HG03097 (cell line): ENCODE measurements around the gene SHF.
A peak's percentile ranks its signal among the peaks of the same experiment; 100 is the strongest.

Source experiments
- ATAC-seq: cut with Tn5 transposase; IDR thresholded peaks from one replicate; pipeline ENCODE4 v1.9.1; 2021; ENCODE audit not compliant: unreplicated experiment, low FRiP score

Gene SHF

DNA sequence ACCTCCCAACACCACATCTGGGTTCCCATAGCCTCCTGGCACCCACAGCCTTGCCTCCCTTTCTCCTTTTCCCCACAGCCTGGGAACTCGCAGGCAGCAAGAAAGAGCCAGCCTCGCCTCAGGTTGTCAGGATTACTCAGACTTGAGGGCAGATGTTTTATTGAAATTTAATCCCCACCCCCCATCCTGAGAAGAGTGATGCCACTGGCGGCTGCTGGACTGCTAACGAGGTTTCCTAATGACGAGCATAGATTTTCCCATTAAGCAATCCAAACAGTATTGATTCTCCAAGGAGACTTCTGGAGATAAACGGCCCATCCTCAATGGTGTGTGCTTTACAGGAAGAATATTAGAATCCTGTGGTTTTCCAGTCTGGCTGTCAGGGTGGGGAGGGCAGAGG is 13.7 kb downstream of the SHF start:
- ATAC-seq: no peak

DNA sequence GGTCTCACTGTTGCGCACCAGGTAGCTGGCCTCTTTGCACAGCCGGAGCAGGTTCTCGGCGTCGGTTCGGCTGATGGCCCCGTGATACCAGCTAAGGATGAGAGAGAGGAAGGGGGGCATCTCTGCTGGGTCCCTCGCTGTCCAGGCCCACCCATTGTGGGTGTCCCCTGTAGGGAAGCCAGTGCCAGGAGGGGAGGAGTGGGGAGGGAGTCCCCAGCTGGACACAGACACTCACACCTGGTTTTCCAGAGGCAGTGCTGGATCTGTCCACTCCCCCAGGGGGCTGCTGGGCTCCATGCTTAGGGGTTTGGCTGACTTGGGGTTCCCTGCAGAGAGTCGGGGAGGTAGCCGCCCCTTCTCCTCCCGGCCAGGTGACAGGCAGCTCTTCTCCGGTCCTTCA is 15.9 kb downstream of the SHF start:
- ATAC-seq: no peak

DNA sequence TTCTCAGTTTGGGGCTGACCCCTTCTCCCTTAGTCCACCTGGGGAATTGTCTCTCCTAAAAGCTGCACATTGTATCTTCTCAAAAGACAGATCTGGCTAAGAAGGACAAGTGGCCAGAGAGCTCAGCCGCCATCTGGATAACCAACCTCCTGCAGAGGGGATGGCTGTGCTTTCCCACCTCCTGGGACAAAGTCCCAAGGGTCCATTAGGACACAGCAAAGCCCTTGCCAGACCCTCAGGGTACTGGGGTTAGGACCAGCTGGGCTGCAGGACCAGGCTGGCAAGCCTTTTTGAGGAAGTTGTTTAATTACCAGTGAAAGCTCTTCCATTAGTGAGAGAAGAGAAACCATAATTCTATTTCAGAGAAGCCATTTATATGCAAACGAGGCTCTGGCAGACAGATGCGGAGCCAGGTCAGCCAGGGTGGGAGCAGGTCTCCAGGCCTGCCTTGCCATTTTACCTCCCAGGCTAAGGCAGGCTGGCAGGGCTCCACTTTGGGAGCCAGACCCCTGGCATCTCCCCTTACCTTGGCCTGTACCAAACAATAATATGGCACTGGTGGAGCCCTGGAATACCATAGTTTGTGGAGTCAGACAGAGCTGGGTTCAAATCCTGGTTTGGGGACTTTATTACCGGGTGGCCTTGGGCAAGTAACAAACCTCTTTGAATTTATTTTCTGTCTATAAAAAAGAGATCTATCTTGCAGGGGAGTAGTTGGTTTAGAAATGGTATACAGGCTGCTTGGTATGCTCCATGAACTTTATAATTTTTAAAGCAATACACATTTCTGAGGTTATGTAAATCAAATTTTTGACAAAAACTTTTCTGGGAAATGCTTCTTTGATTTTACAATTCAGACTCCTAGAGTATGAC is 17.9 kb downstream of the SHF start:
- ATAC-seq: no peak

DNA sequence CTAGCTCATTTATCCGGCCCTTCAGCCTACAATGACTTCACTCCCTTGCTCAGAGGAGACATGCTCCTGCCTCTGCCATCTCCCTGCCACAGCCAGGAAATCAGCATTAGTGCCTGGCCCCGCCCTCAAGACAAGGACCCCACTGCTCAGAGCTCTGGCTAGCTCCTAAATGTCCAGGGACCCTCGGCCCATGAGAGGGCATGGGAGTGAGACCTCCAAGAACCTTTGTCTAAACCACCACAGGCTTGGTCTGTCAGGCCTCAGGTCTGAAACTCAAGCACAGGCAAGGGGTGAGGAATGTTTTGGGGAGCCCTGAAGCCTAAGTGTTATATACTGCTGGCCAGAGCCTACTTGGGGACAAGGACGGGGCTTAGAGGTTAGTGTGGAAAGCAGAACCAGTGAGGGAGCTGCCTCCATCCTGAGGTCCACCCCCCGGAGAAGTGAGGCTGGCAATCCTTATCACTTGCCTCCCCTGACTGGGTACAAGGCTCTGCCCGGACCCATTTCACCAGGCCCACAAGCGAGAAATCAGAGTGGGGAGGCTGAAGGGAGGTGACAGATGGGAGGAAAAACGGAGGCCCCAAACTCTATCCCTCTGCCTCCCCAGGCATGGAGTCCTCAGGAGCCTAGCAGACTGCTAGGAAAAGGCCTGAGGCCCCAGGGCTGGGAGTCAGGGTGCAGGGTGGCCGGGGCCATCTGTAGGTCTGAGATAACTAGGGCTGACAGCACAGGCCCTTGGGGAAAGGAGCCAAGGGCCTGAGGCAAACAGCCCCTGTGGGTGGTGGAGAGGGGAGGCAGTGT is 18.8 kb downstream of the SHF start:
- ATAC-seq: no peak

DNA sequence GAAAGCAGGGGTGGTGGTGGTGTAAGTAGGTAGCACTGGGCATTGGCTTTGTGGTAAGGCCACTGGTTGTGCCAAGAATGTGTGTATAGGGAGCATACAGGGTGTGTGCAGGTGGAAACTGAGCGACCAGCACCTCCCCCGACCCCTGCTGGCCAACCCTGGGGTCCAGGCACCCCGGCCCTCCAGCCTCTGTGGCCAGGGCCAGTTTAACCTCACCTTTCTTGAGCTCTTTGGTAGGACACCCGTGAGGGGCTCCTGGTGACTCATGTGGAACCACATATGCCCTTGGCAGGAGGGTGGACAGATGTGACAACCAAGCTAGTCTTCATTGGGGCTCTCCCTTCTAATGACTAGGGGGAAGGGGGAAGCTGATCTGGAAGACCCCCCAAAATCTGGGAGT is 19.5 kb downstream of the SHF start:
- no peak for ATAC-seq

DNA sequence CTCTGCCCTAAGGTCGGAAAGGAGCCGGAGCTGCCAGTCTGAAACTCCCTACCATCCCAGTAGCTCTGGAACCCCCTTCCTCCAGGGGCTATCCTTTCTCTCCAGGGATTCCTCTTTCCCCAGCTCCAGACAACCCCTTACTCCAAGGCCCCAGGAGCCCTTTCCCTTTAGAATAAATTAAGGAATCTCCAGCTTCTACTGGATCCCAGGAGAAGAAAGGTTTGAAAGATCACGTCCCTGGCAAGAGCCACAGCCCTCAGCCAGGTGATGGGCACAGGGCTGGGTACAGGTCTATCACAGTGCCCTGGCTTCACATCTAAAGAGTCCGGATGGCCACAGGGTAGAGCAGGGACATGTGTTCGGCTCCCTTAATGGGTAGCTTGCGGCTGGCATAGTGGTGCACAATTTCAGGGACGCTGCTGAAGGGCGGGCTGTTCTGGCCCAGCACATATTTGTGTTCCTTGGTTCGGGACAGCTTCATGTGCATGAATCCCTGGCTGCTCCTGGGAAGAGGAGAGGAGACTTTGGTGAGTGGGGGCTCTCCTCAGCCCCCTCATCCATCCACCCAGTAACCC is 20.0 kb downstream of the SHF start:
- ATAC-seq: no peak

DNA sequence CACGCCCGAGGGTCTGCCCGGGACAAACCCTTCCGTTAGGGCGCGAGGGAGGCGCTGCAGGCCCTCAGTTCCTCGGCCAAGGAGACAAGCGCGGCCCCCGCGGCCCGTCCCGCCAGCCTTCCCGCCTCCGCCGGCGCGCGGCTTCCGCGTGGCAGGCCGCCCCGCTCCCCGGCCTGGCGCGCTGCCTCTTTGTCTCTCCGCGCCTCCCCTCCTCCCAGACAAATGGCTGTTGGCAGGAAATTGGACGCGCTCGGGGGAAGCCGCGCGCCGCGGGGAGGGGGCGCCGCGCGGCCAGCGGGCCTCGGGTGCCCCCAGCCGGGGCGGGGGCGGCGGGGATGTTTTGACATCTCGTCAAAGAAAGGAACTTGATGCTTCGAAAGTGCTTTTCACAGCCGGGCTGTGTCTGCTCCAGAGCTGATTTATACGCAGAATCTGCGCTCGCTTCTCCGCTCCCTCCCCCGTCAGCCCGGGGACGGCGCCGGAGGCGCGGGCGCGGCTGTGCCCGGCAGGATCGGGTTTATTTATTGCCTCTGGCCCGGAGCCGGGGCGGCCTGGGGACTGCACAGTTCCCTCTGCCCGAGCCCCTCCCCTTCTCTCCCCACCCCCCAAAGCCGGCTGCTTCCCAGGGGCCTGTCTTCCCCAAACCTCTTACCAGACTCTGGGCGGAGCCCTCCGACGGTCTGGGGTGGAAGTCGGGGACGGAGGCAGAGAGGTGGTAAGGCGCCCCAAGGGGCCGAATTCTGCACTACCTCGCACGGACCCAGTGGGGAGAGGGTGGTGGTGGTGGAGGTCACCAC is 20.7 kb downstream of the SHF start:
- ATAC-seq: peak; percentile 95

DNA sequence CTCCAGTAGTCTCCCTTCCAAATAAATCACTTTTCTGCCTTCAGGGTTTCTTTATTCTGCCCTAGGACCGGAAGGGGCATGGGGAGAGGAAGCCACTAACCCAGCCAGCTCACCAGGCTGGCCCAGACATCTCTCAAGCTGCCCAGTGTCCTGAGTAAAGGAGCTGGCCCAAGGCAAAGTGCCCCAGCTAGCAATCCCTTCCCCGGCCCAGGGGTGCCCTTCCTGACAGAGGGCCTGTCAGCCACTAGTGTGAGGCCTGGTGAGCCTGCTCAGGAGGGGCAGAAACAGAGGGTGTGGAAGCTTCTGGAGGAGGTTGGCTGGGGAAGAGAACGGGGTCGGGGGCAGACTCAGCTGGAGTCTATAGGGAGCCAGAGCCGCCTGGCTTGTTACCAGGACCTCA is 22.2 kb downstream of the SHF start:
- no peak for ATAC-seq

DNA sequence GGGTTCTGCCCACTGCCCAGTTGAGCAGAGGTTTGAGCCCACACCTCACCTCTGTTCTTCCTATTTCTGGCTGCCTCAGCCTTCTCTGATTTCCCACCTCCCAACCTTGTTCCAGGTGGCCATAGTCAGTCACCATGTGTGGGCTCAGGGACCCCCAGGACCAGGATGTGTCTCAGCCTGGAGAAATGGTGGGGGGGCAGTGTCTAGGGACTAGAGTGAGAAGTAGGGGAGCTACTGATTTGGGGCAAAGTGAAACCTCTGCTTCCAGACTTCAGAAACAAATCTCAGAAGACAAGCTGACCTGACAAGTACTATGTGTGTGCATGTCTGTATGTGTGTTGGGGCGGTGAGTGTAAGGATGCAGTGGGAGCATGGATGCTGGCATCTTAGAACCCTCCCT is 22.9 kb downstream of the SHF start:
- ATAC-seq: no peak

DNA sequence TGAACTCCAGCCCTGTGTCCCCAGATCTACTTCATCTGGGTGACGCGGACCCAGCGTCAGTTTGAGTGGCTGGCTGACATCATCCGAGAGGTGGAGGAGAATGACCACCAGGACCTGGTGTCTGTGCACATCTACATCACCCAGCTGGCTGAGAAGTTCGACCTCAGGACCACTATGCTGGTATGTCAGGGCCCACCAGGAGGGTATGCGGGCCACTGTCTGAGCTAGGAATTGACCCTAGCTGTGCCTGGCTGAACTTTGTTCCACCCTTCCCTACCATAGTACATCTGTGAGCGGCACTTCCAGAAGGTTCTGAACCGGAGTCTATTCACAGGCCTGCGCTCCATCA is 24.3 kb downstream of the SHF start:
- no peak for ATAC-seq

DNA sequence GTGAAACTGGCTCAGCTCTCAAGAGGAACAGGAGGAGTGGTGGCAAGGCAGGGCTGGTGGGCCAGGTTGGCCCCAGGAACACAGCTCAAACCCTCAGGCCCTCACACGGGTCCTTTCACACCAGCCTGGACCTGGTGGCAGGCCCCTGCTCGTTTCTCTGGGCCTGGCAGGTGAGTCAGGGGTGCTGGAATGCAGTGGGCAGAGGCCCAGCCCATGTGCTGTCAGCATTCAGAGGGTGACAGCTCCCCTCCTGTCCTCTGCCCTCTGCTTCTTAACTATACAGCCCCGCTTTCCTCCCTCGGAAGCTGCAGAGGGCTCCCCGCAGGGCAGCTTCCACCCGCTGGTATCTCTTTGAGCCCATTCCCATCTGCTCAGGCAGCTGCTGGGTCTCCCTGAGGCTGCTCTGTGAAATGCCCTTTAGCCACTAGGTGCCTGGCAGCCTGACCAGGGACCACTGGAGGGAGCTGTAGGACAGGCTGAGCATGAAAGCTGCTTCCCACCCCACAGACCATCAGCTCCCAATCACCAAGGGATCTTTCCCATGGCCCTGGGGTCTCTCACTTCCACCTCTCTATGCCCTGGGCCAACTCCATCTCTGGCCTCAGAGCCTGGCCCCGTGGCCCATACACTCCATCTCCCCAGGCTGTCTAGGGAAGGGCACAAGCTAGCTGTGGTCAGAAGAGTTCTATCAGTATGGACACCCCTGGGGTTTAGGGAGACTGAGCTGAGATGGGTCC is 24.8 kb downstream of the SHF start:
- no peak for ATAC-seq

DNA sequence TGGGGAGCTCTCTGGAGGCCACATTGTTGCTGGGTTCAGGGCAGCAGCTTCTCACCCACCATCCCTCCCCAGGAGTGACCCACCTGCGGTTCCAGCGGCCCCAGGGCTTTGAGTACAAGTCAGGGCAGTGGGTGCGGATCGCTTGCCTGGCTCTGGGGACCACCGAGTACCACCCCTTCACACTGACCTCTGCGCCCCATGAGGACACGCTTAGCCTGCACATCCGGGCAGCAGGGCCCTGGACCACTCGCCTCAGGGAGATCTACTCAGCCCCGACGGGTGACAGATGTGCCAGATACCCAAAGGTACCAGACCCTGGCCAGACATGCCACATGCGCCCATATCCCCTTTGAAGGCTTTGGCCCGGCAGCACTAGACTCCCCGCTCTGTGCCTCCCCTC is 26.1 kb downstream of the SHF start:
- no peak for ATAC-seq

DNA sequence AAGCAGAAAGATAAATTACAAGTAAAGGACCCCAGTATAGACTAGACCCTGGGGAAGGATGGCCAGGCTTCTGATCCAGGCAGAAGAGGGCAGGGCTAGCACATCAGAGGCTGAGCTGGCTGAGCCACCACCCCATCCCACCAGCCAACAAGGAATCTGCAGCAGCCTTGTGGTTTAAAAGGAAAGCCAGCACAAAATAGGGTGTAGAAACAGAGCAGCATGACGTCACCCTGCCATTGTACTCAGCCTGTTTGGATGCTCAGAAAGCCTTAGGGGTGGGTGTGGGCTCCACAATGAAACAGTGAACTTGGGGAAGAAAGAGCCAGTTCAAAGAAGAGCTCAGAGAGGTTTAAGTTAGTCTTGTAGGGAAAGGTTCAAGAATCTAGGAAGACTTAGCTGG is 29.8 kb downstream of the SHF start:
- no peak for ATAC-seq

DNA sequence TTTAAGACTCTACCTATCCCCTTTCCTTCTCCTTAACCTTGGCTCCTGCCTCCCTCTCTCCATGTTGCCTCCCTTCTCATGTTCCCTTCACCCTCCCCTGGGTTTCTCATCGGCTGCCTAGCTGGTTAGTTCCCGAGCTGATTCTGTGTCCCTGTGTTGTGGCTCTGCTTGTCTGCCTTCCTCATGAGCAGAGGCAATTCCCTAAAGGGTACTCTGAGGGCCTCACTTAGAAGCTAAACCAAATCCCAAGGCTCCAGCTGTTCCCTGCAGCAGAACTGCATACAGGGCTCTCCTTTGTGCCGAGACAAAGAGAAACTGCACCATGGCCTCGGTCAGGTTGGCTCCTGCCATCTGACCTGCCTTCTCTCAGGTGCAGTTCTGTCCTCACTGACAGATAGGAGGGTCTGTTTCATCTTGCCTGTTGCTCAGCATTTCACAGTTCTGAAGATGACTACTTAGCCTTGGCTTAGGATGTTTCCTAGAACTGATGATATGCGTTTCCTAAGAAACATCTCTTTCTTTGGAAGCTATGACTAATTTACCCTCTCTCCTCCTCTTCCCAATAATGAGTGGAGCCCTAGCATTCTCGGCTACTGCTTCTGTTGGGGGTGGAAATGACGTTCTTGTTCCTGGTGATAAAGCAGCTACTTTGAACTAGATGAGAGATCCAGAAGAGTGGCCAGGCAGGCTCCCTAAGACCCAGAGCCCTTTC is 30.9 kb downstream of the SHF start:
- ATAC-seq: no peak

DNA sequence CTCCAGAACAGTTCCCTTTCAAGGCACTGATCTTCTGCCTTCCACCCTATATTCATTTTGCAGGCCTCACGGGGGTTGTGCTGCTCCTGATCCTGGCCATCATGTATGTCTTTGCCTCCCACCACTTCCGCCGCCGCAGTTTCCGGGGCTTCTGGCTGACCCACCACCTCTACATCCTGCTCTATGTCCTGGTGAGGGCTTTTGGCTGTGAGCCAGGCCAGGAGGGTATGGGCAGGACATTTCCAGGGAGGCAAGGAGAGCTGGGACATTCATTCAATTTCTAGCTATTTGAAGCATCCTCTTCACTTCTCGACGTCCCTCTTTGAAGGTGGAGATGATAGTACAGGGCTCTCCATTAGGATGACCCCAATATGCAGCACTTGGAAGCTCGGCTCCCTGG is 32.0 kb downstream of the SHF start:
- ATAC-seq: no peak

DNA sequence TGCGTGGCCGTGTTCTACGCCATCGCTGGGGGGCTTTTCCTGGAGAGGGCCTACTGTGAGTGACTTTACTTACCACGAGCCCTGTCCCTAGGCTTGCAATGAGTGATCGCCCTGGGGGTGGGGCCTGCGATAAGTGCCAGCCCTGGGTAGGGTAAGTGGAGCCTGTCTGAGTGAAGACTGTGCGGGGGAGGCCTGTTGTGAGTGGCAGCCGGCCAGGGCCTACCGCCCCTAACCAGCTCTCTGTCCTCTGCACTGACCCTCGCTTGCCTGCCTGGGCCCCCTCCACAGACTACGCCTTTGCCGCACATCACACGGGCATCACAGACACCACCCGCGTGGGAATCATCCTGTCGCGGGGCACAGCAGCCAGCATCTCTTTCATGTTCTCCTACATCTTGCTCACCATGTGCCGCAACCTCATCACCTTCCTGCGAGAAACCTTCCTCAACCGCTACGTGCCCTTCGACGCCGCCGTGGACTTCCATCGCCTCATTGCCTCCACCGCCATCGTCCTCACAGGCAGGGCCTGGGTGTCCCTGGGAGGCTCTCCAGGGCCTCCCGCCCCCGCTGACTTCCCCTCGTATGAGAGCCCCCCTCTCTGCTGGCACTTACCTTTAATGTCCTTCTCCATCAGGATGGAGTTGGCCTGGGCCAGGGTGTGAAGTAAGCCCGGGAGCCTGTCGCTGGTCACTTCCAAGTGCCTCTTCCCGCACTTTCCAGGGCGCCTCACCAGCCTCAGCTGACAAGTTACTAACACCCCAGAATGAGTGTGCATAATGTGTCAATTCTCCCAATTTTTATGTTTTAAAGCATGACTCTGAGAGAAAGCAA is 35.6 kb downstream of the SHF start:
- ATAC-seq: no peak

DNA sequence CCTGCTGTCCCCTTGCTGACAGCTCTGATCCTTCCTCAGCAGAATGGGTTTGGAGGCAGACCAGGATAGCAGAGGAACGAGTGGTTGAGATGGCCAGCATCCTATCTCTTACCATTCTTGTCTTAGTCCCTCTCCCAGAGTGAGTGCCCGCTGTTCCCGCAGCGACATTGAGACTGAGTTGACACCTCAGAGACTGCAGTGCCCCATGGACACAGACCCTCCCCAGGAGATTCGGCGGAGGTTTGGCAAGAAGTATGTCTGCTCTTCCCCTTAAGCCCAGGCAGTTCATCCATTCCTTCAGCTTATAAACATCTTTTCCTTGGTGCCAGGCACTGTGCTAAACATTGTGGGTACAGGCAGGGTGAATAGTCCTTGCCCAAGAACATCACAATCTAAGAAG is 36.8 kb downstream of the SHF start:
- no peak for ATAC-seq

DNA sequence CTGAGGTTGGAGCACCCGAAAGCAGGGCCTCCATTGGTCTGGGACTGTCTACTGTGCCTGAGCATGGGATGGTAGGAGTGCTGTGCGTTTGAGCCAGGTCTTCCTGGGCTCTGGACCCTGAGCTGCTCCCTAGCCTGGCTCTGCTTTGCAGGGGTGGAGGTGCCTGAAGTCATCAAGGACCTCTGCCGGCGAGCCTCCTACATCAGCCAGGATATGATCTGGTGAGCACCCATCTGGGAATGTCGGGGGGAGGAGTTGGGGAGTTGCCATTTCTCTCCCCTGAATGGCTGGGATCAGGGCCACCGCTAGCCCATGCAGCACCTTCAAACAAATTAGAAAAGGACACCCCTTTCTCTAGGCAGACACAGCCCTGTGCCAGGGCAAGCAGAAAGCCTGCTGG is 37.3 kb downstream of the SHF start:
- ATAC-seq: no peak

DNA sequence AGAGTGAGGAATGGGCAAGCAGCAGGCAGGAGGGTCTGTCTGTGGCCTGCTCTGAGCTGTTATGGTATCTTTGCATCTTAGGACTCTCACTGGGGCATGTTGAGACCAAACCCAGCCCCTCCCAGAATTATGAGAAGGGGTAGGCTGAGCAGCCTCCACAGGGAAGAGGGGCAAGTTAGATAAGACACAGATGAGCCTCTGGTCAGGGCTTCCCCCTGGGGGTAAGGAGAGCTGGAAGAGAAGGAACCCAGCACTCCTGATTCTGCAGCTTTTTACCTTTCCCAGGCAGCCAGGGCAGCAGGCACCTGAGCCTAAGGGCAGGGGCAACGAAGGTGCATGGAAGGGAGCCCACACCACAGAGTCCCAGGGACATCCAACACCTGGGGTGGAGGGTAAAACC is 38.7 kb downstream of the SHF start:
- no peak for ATAC-seq
